Measurements from ENCODE around the gene ABCB9.
"Not testable (repeated sequence)": the region's sequence is repeated elsewhere in the genome, so short reads cannot be mapped to it uniquely, and the experiment has no call there.

Gene ABCB9

DNA sequence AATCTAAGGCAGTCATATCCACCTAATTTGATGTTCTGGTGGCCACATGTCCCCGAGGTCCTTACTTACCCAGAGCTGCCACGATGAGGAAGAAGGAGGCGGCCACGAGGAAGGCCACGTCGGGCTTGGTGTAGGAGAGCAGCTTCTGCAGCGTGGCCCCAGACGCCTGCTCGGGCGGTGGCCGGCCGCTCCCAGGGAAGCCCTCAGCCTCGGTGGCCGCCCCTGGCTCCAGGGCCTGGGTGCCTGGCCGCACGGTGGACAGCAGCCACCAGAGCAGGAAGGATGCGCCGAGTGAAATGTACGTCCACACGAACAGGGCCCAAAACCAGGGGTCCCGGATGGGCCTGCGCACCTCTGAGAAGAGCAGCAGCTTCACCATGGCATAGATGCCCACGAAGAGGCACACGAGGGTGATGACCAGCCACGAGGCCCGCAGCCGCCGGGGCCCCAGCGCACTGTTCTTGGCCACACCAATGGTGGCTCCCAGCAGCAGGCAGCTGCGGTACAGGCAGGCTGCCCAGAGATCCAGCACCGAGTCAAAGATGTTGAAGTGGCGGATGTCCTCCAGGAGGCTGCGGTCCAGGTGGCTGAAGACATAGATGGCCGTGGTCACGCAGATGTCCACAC lies 6.6 kb downstream of the ABCB9 start:
- DNase-seq: no peak

- no peak for DNase-seq
Observed at GRCh38 chr12:122958198-122958888, 7.9 kb downstream of the ABCB9 start.

DNA sequence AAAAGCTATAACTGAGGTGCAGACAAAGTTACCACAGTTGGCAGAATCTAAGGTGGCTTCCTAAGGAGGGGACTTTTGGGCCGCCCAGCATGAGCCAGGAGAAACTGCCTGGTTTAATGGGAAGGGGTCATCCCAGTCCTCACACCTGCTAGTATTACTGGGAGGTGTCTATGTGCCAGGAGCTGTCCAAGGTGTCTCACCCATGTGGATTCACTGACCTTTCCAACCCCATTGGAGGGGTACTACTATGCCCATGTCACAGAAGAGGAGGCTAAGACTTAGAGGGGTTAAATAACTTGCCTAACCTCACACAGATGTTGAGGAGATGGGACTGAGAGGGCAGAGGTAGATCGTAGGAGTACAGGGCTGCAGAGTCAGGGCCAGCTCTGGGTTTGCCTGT lies 10.2 kb downstream of the ABCB9 start:
- no peak for DNase-seq

GRCh38 chr12:122955156-122955555 lies 11.1 kb downstream of the ABCB9 start:
- no peak for DNase-seq

DNA sequence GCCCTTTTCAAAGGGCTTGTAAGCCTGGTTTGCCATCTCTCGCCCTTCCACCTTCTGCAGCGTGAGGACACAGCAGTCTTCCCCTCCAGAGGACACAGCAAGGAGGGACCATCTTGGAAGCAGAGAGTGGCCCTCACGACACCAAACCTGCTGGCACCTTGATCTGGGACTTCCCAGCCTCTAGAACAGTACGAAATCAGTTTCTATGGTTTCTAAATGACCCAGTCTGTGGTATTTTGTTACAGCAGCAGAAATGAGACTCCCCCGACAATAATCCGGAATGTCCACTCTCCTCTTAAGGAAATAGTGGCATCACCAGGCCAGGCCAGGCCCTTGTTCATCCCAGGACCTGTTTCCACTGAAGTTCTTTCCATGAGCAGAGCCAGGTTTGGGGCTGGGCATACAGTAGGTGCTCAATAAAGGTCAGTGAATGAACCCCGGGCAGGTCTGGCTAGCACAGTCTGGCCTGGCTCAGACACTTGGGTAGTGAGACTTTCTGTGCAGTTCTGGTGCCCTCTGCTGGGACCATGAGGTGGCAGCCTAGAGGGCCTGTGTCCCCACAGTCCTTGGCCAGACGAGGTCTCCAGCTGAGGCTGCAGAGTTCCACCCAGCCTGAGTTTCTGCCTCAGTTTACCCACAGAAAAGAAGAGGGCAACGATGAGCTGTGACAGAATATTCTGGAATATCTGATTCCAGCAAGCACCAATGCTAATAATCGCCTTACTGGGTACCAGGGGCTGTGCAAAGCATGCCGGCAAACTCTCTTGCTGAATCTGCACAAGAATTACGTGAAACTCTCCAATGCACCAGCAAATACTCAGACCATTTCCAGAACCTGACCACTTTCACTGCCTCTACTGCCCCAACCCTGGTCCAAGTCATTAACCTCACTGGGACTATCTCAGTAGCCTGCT lies 14.0 kb downstream of the ABCB9 start:
- DNase-seq: peak; percentile 52

- peak; percentile 30 for DNase-seq
Observed at GRCh38 chr12:122951406-122951805, 14.9 kb downstream of the ABCB9 start.

DNA sequence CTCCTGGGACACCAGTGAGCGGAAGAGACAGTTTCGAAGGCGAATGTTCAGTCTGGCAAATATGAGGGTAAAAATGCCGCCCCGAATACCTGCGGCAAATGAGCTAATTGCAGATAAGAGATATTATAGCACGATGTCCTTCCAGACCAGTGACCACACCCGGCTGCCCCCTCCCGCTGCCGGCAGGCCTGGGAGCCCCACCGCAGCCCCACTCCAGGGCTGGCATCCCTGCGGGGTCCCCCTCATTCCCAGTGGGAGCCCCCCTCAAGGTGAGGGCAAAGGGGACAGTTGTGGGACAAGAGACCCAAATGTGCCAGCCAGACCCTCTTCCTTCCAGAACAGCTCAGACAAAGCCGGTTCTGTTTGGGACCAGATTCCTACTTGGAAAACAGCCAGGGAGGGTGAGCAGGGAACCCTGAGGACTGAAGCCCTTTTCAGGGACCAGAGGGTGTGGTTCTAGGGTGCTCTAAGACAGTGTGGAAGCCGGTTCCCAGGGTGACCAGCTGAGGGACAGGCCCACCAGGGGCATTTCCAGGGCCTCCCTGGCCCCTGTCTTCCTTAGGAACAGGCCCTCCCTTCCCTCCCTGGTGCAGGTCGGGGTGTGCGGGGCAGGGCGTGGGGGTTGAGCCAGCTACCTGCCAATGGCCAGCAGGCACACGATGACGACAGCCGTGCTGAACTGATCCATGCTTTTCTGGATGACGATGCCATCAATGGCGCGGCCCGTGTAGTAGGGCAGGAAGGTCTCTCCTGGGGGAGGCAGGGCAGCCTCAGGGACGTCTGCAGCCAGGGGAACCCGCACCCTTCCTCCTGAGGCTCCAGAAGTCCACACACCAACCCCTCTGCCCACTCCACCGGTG lies 16.2 kb downstream of the ABCB9 start:
- no peak for DNase-seq

- no peak for DNase-seq
Observed at GRCh38 chr12:122949405-122949804, 16.9 kb downstream of the ABCB9 start.

DNA sequence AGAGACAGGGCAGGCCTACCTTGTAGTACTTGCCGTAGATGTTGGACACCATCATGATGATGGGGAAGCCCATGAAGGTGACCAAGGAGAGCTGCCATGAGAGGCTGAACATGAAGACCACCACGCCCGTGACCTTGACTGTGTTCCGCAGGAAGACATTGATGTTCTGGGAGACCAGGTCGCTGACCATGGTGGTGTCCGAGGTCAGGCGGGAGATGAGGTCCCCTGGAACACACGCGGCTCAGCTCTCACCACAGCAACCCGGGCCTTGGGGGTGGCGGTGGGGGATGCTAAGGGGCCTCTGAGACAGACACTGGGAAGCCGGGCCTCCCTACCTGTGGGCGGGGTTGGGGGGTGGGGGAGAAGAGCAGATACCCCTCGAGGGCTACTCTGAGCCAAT lies 17.7 kb downstream of the ABCB9 start:
- no peak for DNase-seq

GRCh38 chr12:122947352-122947792 lies 18.9 kb downstream of the ABCB9 start:
- no peak for DNase-seq

DNA sequence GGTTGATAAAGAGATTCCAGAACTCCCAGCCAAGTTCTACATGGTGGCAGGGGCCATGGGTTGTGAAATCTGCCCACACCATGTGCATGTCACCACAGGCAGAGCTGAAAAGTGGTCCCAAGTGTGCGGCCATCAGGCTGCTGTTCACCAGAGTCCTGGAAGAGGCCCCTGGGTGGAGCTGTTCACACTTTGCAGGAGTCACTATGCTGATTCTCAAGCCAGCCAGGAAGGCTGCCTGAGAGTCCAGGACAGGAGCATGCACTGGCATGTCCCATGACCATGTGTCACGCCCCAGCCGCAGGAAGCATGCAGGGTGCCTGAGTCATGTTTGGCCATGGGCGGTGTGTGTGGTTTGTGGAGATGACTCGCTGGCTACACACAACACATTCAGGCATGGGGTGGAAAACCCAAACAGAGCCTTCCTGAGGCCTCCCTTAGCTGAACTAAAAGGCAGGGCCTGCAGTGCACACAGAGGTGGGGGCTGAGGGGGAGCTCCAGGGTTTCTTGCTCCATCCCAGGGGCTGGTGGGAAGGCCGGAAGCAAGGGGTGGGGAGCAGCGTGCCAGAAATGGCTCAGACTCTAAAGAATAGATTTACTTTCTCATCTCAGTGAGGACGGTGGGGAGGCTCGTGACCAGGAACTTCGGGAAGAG lies 19.4 kb downstream of the ABCB9 start:
- peak; percentile 95 for DNase-seq

DNA sequence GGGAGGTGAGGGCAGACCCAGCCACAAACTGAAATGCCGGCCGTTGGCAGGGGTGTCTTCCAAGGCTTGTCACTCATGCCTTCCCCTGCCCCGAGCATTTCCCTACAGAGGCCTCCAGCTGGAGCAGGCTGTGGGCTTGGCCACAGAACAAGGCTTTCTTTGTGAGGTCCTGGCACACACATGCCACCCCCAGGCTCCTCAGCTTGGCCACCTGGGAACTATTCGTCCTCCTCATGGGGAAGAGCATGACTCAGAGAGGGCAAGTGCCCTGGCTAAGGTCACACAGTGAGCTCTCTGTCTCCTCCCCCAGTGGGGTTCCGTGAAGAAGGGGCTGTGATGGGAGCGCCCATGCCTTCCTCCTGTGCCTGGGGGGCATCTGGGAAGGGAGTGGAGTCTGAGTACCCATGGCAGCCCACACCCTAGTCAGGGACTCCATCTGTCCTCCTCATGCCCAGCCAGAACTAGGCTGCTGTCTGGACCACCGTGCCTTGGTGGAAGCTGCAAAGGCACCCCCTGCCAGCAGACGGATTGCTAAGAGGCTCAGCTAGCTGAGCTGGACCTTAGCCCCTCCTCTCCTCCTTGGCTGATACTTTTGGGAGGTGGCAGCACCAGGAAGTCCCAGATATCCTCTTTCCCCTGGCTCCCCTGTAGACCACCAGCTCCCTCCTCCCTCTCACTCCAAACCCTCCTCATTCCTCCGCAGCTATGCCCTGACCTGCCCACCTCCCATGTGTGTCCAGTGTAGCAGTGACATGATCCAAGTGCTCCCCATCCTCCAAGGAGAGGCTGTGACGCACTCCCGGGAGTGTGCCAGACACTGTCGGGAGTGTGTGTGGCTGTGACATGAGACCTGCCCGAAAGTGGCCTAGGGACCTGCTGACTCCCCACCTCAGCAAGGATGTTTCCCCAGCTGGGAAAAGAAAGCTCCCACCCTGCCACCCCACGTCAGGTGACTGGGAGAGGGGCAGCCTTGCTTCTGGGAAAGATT lies 21.4 kb downstream of the ABCB9 start:
- no peak for DNase-seq

GRCh38 chr12:122943196-122943595 lies 23.1 kb downstream of the ABCB9 start:
- no peak for DNase-seq

DNA sequence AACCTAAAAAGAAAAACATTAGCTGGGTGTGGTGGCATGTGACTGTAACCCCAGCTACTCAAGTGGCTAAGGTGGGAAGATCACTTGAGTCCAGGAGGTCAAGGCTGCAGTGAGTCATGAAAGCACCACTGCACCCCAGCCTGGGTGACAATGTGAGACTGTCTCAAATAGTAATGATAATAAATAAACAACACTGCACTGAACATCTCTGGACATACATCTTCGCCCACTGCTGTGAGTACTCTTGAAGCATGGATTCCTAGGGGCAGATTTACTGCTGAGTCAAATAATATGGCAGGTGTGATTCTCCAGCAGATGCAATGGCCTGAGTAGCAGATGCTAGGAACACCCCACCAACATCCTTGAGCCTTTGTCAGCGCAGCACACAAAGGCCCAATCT lies 23.6 kb downstream of the ABCB9 start:
- no peak for DNase-seq

- DNase-seq: not testable (repeated sequence)
Observed at GRCh38 chr12:122941351-122941750, 24.9 kb downstream of the ABCB9 start.

DNA sequence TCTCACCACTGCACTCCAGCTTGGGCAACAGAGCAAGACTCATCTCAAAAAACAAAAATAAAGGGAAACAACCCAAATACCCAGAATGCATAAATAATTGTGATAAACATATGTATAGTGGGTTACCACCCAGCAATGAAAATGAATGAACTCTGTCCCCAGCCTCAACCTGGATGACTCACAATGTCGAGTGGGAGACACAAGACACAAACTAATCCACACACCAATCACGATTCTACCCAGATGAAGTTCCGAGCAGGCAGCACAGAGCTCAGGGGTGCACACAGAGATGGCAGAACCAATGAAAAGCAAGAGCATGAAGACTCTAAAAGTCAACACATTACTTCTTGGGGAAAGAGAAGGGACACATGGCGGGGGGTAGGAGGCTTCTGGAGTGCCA lies 27.1 kb downstream of the ABCB9 start:
- DNase-seq: no peak

DNA sequence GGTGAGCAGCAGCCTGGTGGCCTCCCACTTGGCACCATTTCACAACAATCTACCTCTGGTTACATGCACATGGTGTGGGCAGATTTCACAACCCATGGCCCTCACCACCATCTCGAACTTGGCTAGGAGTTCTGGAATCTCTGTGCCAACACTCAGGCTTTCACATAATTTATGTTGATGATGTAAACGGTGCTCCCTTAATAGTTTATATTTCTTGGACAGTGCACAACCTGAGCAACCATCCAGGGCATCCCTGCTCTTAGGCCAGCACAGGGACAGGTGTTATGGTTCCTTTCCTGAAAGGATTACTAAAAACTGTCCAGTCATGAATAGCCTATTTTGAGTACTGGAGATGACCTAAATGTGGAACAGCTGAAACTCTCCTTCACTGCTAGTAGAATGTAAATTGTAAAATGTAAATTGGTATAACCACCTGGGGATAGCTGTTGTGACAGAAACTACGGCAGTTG lies 28.6 kb downstream of the ABCB9 start:
- no peak for DNase-seq

DNA sequence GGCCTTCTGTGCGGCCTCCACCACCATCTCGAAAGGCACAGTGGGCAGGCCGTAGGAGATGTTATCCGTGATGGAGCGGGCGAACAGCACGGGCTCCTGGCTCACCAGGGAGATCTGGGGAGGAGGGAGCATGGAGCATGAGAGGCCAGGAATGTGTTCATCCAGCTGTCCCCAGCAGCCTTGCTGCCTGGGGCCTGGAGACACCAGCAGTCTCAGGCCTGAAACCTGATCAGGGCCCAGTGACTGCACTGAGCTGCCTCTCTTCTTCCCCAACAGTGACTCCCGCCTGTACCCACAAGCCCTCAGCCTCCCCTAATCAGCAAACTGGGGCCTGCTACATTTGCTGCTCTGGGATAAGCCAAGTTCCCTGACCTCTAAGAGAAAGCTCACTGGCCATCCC lies 30.9 kb downstream of the ABCB9 start:
- no peak for DNase-seq

DNA sequence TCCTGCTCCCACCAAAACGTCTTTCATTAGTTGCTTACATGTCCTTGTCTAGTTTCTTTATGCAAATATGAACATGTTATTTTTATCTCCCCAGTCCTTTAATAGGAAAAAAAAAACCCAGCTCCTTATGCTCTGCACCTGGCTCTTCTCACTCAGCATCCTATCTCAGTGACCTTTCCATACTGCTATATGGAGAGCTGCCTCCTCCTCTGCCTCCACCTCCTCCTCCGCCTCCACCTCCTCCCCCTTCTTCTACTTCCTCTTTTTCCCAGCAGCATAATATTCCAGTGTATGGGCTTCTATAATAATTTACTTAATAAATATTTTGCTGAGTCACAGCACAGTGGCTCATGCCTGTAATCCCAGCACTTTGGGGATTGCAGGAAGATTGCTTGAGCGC lies 31.5 kb downstream of the ABCB9 start:
- no peak for DNase-seq

DNA sequence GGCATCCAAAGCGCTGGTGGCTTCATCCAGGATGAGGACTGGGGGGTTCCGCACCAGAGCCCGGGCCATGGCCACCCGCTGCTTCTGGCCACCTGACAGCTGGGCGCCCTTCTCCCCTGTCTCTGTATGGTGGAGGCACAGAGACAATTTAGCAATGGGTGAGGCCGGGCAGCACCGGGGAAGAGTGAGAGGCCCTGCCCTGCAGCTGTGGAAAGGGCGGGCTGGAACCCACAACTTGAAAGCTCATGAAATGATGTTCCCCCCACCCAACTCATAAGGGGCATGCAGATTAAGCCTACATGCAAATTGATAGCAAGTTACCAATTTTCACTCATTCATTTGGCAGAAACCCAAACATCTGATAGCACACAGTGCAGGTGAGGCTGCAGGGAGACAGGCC lies 34.1 kb downstream of the ABCB9 start:
- no peak for DNase-seq

GRCh38 chr12:122929812-122930211 lies 36.5 kb downstream of the ABCB9 start:
- DNase-seq: no peak

Data from kidney glomerular epithelial cell (primary cell).